Astrocyte of the hippocampus (primary cell): ENCODE data around the gene ST8SIA5.

Experiments
- DNase-seq: peaks from one replicate; pipeline ENCODE4 v3.0.0; 2011; ENCODE audit warnings: low read depth, low spot score

Gene ST8SIA5

GRCh38 chr18:46712406-46712805 lies 44.4 kb downstream of the ST8SIA5 start:
- peak; percentile 88 for DNase-seq

- DNase-seq: no peak
Observed at GRCh38 chr18:46711444-46711863, 45.4 kb downstream of the ST8SIA5 start.

DNA sequence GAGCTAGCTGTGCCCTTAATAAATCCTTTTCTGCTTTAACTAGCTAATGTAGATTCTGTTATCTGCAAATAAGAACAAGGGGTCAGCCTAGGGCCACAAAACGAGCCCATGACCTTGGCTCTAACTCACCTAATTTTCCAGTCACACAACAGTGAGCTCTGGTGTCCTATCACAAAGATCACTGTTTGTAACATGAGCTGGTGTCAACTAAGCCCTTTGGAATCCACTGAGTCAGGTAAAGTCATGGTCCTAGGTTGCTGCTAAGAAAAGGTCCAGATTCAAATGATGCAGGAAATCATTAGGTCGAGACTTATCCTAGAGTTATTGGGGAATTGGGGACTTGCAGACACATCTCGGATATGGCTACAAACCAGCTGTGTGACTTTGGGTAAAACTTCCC lies 49.9 kb downstream of the ST8SIA5 start:
- no peak for DNase-seq

- no peak for DNase-seq
Observed at GRCh38 chr18:46705521-46705920, 51.3 kb downstream of the ST8SIA5 start.

GRCh38 chr18:46704816-46705215 lies 52.0 kb downstream of the ST8SIA5 start:
- DNase-seq: no peak

- no peak for DNase-seq
Observed at GRCh38 chr18:46704189-46704588, 52.7 kb downstream of the ST8SIA5 start.

DNA sequence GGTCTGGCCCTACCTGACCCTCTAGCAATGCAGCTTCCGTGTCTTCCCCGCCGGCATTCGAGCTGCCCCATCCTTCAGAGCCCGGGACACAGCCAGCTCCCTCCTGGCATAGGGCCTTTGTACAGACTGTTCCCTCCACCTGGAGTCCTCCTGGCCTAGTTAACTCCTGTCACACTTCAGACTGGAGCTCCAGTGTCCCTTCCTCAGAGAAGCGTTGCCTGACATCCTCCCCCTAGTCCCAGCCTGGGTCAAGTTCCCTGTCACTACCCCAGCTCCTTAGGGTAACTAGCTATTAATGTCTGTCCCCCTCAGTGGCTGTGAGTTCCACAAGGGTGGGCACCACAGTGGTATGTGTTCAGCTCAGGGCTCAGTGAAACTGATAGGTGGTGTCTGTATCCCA lies 54.4 kb downstream of the ST8SIA5 start:
- no peak for DNase-seq

- no peak for DNase-seq
Observed at GRCh38 chr18:46700066-46700824, 56.6 kb downstream of the ST8SIA5 start.

- no peak for DNase-seq
Observed at GRCh38 chr18:46696702-46697101, 60.2 kb downstream of the ST8SIA5 start.

DNA sequence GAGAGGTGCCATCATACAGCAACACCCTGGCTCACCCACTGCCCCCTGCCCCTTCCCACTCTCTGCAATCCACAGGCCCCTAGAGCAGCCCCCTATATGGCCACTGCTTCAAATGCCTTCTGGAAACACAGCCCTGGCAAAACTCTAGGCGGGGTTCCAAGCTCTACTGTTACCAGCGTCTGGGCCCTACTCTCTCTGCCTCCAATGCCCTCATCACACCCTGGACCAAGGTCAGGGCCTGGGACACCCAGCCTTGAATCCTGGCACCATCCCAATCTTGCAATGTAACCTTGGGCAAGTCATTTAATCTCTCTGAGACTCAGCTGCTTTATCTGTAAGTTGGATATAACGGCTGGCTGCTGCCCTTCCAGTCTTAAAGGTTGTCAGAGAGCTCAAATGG lies 60.6 kb downstream of the ST8SIA5 start:
- DNase-seq: no peak

DNA sequence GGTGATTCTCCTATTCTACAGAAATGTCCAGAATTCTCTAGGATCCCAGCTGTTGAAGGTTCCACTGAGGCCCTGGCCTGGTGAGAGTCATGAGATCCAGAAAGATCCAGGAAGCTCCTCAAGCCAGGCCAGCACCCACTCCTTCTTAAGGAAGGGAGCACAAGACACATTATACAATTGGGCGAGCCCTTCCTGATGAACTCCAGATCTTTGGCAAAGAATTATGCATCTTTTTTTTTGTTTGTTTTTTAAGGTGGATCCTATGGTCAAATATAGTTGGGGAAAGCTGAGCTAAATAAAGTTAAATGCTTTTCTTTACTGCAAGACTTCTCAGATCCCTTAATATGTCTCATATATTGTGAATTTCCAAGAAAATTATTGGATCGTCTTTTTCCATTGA lies 62.9 kb downstream of the ST8SIA5 start:
- no peak for DNase-seq

GRCh38 chr18:46688853-46689525 lies 67.9 kb downstream of the ST8SIA5 start:
- DNase-seq: no peak

DNA sequence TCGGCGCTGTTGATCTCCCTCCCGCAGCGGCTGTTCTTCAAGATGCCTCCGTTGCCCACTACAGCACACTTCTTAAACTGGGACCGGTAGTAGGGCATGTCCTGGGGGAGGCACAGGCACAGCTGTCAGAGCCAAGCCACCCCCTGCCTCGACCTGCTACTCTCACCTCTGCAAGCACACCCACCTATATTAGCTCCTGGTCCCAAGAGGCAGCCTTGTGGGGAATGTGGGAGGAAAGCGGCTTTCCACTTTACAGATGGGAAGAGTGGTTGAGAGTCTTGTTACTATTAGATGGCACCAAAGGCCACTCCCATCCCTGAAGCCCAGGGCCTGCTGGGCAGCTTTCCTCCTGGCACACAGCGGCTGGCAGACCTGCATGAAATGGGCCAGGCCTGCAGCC lies 70.7 kb downstream of the ST8SIA5 start:
- DNase-seq: no peak

GRCh38 chr18:46683252-46683651 lies 73.6 kb downstream of the ST8SIA5 start:
- no peak for DNase-seq

DNA sequence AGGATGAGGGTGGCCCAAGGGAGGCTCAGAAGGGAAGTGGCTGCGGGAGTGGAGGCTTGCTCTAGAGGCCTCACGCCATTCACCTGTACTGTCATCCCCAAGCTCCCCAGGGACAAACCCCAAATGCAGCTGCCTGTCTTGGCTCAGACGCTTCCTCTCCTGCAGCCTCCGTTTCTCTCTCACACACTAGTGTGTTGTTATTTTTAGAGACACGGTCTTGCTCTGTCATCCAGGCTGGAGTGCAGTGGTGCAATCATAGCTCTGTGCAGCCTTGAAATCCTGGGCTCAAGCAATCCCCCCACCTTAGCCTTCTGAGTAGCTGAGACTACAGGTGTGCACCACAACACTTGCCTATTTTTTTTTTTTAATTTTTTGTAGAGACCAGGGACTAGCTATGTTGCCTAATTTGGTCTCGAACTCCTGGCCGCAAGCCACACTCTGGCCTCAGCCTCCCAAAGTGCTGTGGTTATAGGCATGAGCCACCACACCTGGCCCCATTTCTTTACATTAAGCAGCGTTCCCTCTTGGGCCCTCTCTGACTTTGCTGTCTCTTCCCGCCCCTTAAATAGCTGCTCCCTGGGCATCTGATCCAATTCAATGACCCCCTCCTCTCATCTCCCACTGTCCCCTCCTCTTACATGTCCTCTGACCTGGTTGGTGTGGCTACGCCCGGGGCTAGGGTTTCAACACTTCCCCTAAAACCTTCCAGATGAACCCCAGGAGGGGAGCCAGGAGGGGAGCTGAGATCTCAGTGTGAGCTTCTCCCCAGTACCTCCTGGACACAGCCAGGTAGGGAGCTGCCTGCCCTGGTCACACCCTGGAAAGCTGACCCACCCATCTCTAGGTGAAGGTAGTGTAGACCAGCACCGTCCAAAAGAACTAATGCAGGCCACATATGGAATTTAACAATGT lies 75.8 kb downstream of the ST8SIA5 start:
- no peak for DNase-seq

- DNase-seq: no peak
Observed at GRCh38 chr18:46679846-46680598, 76.8 kb downstream of the ST8SIA5 start.

DNA sequence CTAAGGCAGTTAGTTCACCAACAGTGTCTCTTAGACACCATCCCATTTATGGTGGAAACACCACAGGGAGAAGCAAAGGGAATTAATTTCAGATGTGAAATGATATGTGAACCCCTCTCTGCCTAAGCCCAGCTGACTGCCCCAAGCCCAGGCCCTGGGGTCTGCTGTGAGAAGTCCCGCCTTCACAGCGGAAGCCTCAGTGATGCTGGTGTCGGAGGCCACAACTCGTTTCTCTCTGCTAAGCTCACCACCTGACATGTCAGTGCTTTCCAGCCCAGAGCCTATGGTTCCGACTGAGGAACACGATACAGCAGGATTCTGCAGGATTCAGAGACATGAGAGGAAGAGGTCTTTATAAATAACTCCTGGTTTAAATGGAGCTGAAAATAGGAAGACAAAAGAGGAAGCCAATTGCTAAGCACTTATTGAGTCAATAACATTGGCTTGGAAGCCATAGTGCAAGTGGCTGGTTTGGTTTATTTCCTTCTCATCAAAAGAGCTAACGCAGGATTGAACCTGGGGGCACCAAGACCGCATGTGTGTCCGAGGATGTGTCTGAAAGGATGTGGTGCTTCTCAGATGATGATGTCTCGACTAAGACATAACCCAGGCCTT lies 78.0 kb downstream of the ST8SIA5 start:
- DNase-seq: no peak

DNA sequence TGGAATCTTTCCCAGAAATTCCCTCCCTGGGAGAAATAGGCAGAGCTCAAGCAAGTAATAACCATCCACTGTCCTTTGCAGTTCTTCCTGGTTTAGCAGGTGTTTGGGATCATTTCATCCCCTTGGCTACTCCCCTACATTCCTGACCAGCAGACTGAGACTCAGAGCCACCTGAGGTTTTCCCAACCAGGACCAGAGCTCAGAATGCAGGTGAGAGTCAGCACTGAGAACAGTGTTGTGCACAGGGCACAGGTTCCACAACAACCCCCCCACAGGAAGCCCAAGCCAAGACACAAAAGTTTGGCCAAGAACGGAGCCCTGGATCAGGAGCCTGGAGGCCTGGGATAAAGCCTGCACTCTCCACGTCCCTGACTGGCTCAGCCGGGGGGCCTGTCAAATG lies 78.8 kb downstream of the ST8SIA5 start:
- DNase-seq: no peak

GRCh38 chr18:46677611-46678010 lies 79.2 kb downstream of the ST8SIA5 start:
- DNase-seq: no peak

GRCh38 chr18:46676182-46676835 lies 80.5 kb downstream of the ST8SIA5 start:
- peak; percentile 82 for DNase-seq

DNA sequence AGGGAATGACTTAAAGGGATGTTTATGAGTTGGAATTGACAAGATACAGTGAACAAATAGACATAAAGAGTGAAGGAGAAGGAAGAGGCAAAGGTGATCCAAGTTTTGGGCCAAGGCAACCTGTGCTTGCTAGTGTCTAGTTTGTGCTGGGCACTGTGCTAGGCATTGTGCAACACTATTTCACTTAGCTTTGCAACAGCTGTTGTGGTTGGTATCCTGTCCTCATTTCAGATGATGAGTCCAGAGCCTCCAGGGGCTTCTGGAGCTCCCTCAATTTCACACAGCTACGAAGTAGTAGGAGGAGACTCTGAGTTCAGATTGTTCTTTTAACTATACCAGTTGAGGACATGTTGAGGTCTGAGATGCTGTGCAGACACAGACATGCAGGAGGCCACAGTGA lies 81.7 kb downstream of the ST8SIA5 start:
- no peak for DNase-seq
